ENCODE data around the gene CAPZB.

The CAPZB gene

GRCh38 chr1:19368964-19369363 lies 116.4 kb downstream of the CAPZB start:
- DNase-seq (ENCODE audit: low read depth, low spot score): no peak

GRCh38 chr1:19368050-19368449 lies 117.3 kb downstream of the CAPZB start:
- no peak for DNase-seq (ENCODE audit: low read depth, low spot score)

- DNase-seq (ENCODE audit: low read depth, low spot score): no peak
Observed at GRCh38 chr1:19367584-19368041, 117.7 kb downstream of the CAPZB start.

- no peak for DNase-seq (ENCODE audit: low read depth, low spot score)
Observed at GRCh38 chr1:19366599-19367536, 118.5 kb downstream of the CAPZB start.

GRCh38 chr1:19365721-19366120 lies 119.6 kb downstream of the CAPZB start:
- DNase-seq (ENCODE audit: low read depth, low spot score): no peak

- no peak for DNase-seq (ENCODE audit: low read depth, low spot score)
Observed at GRCh38 chr1:19363536-19364152, 121.7 kb downstream of the CAPZB start.

- no peak for DNase-seq (ENCODE audit: low read depth, low spot score)
Observed at GRCh38 chr1:19361611-19362147, 123.7 kb downstream of the CAPZB start.

GRCh38 chr1:19360843-19361610 lies 124.3 kb downstream of the CAPZB start:
- no peak for DNase-seq (ENCODE audit: low read depth, low spot score)

GRCh38 chr1:19360432-19360831 lies 124.9 kb downstream of the CAPZB start:
- no peak for DNase-seq (ENCODE audit: low read depth, low spot score)

GRCh38 chr1:19360016-19360415 lies 125.3 kb downstream of the CAPZB start:
- no peak for DNase-seq (ENCODE audit: low read depth, low spot score)

- no peak for DNase-seq (ENCODE audit: low read depth, low spot score)
Observed at GRCh38 chr1:19359357-19359756, 126.0 kb downstream of the CAPZB start.

- no peak for DNase-seq (ENCODE audit: low read depth, low spot score)
Observed at GRCh38 chr1:19358710-19359109, 126.6 kb downstream of the CAPZB start.

- DNase-seq (ENCODE audit: low read depth, low spot score): no peak
Observed at GRCh38 chr1:19357299-19357986, 127.9 kb downstream of the CAPZB start.

GRCh38 chr1:19356266-19356665 lies 129.1 kb downstream of the CAPZB start:
- DNase-seq (ENCODE audit: low read depth, low spot score): no peak

- no peak for DNase-seq (ENCODE audit: low read depth, low spot score)
Observed at GRCh38 chr1:19354531-19354981, 130.8 kb downstream of the CAPZB start.

- DNase-seq (ENCODE audit: low read depth, low spot score): peak; percentile 85
Observed at GRCh38 chr1:19353596-19353995, 131.7 kb downstream of the CAPZB start.

GRCh38 chr1:19352839-19353238 lies 132.5 kb downstream of the CAPZB start:
- DNase-seq (ENCODE audit: low read depth, low spot score): no peak

GRCh38 chr1:19351873-19352272 lies 133.5 kb downstream of the CAPZB start:
- no peak for DNase-seq (ENCODE audit: low read depth, low spot score)

- DNase-seq (ENCODE audit: low read depth, low spot score): no peak
Observed at GRCh38 chr1:19350566-19350965, 134.8 kb downstream of the CAPZB start.

- no peak for DNase-seq (ENCODE audit: low read depth, low spot score)
Observed at GRCh38 chr1:19349999-19350398, 135.3 kb downstream of the CAPZB start.
